Glutamatergic neuron (in vitro differentiated cells): ENCODE measurements around the gene SPIN1. TPM values are rescaled to one million over a fixed set of nuclear protein-coding genes. Genes with fewer than 3 reads are reported as not detected.

Source experiments
- DNase-seq: peaks from one replicate; pipeline ENCODE4 v3.0.0; 2022
- H3K27ac Mint-ChIP-seq: one replicate; pipeline ENCODE4 v1.8.0; 2020; ENCODE audit warnings: mild to moderate bottlenecking, mixed read lengths, inconsistent platforms; ENCODE audit not compliant: unreplicated experiment
- H3K27me3 Mint-ChIP-seq: one replicate; pipeline ENCODE4 v1.8.0; 2020; ENCODE audit warnings: mild to moderate bottlenecking, moderate library complexity, mixed read lengths, inconsistent platforms; ENCODE audit not compliant: unreplicated experiment
- H3K36me3 Mint-ChIP-seq: one replicate; pipeline ENCODE4 v1.8.0; 2020; ENCODE audit warnings: mild to moderate bottlenecking, mixed read lengths, inconsistent platforms; ENCODE audit not compliant: unreplicated experiment
- H3K4me1 Mint-ChIP-seq: one replicate; pipeline ENCODE4 v1.8.0; 2020; ENCODE audit warnings: mild to moderate bottlenecking, low read depth, mixed read lengths, inconsistent platforms; ENCODE audit not compliant: unreplicated experiment
- H3K4me3 Mint-ChIP-seq: one replicate; pipeline ENCODE4 v1.8.0; 2020; ENCODE audit warnings: mild to moderate bottlenecking, mixed read lengths, inconsistent platforms; ENCODE audit not compliant: unreplicated experiment
- H3K9me3 Mint-ChIP-seq: one replicate; pipeline ENCODE4 v1.8.0; 2020; ENCODE audit warnings: mild to moderate bottlenecking, moderate library complexity, mixed read lengths, inconsistent platforms; ENCODE audit not compliant: unreplicated experiment
- CTCF ChIP-seq: fragments of 200-600 bp; sonication (generic); IDR thresholded peaks from one replicate; pipeline ENCODE4 v1.5.0; 2021; ENCODE audit not compliant: partially characterized antibody, unreplicated experiment
- total RNA-seq: library from RNA; stranded (reverse); fragmentation: NEBNext Ultra II Directional; extraction: Animal tissue kit (Norgen Biotek cat#: 25700); gene quantifications from one replicate; pipeline ENCODE4 v1.2.1, GENCODE V29; 2021; ENCODE audit not compliant: unreplicated experiment

Gene SPIN1
- total RNA-seq, 1 donor from 2014 or later: 88.2 TPM

DNA sequence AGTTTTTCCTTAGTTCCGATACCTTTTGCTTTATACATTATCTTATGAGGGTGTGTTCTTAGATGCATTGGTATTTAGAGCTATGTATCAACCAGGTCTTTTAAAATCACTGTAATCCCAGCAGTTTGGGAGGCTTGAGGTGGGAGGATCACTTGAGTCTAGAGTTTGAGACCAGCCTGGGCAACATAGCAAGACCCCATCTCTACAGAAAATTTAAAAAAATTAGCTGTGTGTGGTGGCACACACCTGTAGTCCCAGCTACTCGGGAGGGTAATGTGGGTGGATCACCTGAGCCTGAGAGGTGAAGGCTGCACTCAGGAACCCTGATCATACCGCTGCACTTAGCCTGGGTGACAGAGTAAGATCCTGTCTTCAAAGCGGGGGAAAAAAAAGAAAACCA lies 15.1 kb downstream of the SPIN1 start:
- H3K4me1 Mint-ChIP-seq: peaks cover 12% of the 10 kb centered on the region
- H3K36me3 Mint-ChIP-seq: no peaks in the 10 kb centered on the region
- no peak overlapping the region for H3K4me3 Mint-ChIP-seq
- peaks cover 2% of the 10 kb centered on the region for H3K9me3 Mint-ChIP-seq
- no peak overlapping the region for H3K27ac Mint-ChIP-seq
- TF ChIP-seq CTCF: no peak
- no peaks in the 10 kb centered on the region for H3K27me3 Mint-ChIP-seq
- no peak for DNase-seq

GRCh38 chr9:88406051-88406450 lies 17.8 kb downstream of the SPIN1 start:
- H3K9me3 Mint-ChIP-seq: peaks cover 2% of the 10 kb centered on the region
- no peaks in the 10 kb centered on the region for H3K36me3 Mint-ChIP-seq
- H3K27me3 Mint-ChIP-seq: no peaks in the 10 kb centered on the region
- TF ChIP-seq CTCF: no peak
- H3K4me1 Mint-ChIP-seq: no peaks in the 10 kb centered on the region
- H3K4me3 Mint-ChIP-seq: no peak overlapping the region
- no peak for DNase-seq
- no peak overlapping the region for H3K27ac Mint-ChIP-seq

GRCh38 chr9:88411471-88411870 lies 23.2 kb downstream of the SPIN1 start:
- no peaks in the 10 kb centered on the region for H3K4me1 Mint-ChIP-seq
- DNase-seq: no peak
- peak overlapping the region; percentile 35 for H3K27ac Mint-ChIP-seq
- peaks cover 2% of the 10 kb centered on the region for H3K9me3 Mint-ChIP-seq
- H3K27me3 Mint-ChIP-seq: no peaks in the 10 kb centered on the region
- no peak for TF ChIP-seq CTCF
- no peaks in the 10 kb centered on the region for H3K36me3 Mint-ChIP-seq
- no peak overlapping the region for H3K4me3 Mint-ChIP-seq

DNA sequence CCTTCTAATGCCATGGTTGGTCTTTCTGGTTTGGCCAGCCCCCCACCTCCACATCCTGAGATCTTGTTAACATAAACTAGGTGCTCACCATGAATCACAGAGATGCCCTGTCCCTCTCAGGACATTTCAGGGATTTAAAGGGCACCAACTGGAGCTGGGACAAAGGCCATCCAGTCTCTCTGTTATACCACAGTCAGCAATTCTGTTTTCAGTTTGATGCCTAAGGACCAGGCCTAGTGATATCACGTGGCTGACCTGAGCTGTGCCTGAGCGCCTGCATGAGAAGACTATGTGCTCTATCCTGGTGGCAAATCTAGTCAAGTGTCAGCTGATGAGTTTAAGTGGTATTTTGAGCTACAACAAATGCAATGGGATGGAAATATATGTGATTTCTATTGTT lies 26.1 kb downstream of the SPIN1 start:
- Mint-ChIP-seq H3K36me3 (peaks cover 11% of the 10 kb centered on the region), H3K4me3 (no peak overlapping the region), H3K27ac (no peak overlapping the region), H3K9me3 (peaks cover 5% of the 10 kb centered on the region), H3K27me3 (no peaks in the 10 kb centered on the region), H3K4me1 (no peaks in the 10 kb centered on the region)
- no peak for TF ChIP-seq CTCF
- no peak for DNase-seq

GRCh38 chr9:88418025-88418424 lies 29.8 kb downstream of the SPIN1 start:
- no peak overlapping the region for H3K27ac Mint-ChIP-seq
- H3K4me3 Mint-ChIP-seq: no peak overlapping the region
- H3K36me3 Mint-ChIP-seq: peaks cover 25% of the 10 kb centered on the region
- no peak for DNase-seq
- no peaks in the 10 kb centered on the region for H3K27me3 Mint-ChIP-seq
- H3K9me3 Mint-ChIP-seq: peaks cover 5% of the 10 kb centered on the region
- no peak for TF ChIP-seq CTCF
- H3K4me1 Mint-ChIP-seq: no peaks in the 10 kb centered on the region
